ENCODE data around the gene EFR3B.

DNA sequence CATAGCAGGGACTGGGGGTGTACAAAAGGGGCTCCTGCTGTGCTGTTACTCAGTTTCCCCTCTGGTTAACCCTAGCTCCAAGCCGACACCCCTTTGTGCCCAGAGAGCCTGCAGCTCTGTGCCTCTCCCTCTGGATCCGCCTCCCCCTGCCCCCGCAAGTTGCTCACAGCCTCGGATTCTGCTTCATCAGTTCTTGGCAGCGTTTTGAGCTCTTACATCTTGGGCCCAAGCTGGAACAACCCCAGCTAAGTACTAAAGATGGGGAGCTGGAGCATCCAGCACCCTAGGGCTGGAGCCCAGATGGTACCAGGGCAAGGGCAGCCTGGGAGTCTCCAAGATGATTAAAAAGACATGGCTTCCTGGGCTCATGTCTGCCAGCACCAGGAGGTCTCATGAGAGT, 85.8 kb downstream of the EFR3B start:
- no peak for TF ChIP-seq POLR2A (IDR thresholded peaks at IDR 0.05; ENCODE audit: low read depth, low read length)
- TF ChIP-seq, protein P1, sequence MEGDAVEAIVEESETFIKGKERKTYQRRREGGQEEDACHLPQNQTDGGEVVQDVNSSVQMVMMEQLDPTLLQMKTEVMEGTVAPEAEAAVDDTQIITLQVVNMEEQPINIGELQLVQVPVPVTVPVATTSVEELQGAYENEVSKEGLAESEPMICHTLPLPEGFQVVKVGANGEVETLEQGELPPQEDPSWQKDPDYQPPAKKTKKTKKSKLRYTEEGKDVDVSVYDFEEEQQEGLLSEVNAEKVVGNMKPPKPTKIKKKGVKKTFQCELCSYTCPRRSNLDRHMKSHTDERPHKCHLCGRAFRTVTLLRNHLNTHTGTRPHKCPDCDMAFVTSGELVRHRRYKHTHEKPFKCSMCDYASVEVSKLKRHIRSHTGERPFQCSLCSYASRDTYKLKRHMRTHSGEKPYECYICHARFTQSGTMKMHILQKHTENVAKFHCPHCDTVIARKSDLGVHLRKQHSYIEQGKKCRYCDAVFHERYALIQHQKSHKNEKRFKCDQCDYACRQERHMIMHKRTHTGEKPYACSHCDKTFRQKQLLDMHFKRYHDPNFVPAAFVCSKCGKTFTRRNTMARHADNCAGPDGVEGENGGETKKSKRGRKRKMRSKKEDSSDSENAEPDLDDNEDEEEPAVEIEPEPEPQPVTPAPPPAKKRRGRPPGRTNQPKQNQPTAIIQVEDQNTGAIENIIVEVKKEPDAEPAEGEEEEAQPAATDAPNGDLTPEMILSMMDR (IDR thresholded peaks at IDR 0.05 in 2 of 3, conservative IDR thresholded peaks at IDR 0.05 in 1 of 3; ENCODE audit: control insufficient read depth in 2 of 3, extremely low read depth in 1 of 3, insufficient read depth in 1 of 3, low read depth in 3 of 3, low read length in 3 of 3), result no peak
- TF ChIP-seq BCL11A (IDR thresholded peaks at IDR 0.05; ENCODE audit: low read depth, low read length), result no peak
- TF ChIP-seq ATF7 (IDR thresholded peaks at IDR 0.05; ENCODE audit: low read depth), result no peak
- no peak for TF ChIP-seq REST (IDR thresholded peaks at IDR 0.05; ENCODE audit: low read depth, low read length)
- TF ChIP-seq, protein P2, sequence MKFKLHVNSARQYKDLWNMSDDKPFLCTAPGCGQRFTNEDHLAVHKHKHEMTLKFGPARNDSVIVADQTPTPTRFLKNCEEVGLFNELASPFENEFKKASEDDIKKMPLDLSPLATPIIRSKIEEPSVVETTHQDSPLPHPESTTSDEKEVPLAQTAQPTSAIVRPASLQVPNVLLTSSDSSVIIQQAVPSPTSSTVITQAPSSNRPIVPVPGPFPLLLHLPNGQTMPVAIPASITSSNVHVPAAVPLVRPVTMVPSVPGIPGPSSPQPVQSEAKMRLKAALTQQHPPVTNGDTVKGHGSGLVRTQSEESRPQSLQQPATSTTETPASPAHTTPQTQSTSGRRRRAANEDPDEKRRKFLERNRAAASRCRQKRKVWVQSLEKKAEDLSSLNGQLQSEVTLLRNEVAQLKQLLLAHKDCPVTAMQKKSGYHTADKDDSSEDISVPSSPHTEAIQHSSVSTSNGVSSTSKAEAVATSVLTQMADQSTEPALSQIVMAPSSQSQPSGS (IDR thresholded peaks at IDR 0.05; ENCODE audit: low read length), result no peak
- TF ChIP-seq FOXK2 (IDR thresholded peaks at IDR 0.05), result no peak
